Fibroblast of mammary gland (primary cell): Measurements from ENCODE around the gene TRPM5.

Source experiments
- DNase-seq: peaks from one replicate; pipeline ENCODE4 v3.0.0-alpha.2; 2010; ENCODE audit warnings: low read depth
- H3K4me3 ChIP-seq: 2 replicates; pipeline ENCODE4 v1.5.1; 2011; ENCODE audit warnings: low read depth, mild to moderate bottlenecking, low read length, moderate library complexity; ENCODE audit not compliant: control insufficient read depth
- TF ChIP-seq, protein P1 (sequence below): conservative IDR thresholded peaks from 2 replicates; pipeline ENCODE4 v1.5.1; 2011; ENCODE audit warnings: low read depth, low read length, inconsistent platforms; ENCODE audit not compliant: control insufficient read depth, insufficient read depth

The TRPM5 gene

GRCh38 chr11:2424811-2425495 is 19.4 kb downstream of the TRPM5 start:
- TF ChIP-seq, protein P1, sequence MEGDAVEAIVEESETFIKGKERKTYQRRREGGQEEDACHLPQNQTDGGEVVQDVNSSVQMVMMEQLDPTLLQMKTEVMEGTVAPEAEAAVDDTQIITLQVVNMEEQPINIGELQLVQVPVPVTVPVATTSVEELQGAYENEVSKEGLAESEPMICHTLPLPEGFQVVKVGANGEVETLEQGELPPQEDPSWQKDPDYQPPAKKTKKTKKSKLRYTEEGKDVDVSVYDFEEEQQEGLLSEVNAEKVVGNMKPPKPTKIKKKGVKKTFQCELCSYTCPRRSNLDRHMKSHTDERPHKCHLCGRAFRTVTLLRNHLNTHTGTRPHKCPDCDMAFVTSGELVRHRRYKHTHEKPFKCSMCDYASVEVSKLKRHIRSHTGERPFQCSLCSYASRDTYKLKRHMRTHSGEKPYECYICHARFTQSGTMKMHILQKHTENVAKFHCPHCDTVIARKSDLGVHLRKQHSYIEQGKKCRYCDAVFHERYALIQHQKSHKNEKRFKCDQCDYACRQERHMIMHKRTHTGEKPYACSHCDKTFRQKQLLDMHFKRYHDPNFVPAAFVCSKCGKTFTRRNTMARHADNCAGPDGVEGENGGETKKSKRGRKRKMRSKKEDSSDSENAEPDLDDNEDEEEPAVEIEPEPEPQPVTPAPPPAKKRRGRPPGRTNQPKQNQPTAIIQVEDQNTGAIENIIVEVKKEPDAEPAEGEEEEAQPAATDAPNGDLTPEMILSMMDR = no peak
- no peak for DNase-seq
- H3K4me3 ChIP-seq = no peak overlapping the region

- DNase-seq = no peak
- H3K4me3 ChIP-seq = no peak overlapping the region
- TF ChIP-seq, protein P1 = no peak
Measured at GRCh38 chr11:2423157-2424025, 20.9 kb downstream of the TRPM5 start.

DNA sequence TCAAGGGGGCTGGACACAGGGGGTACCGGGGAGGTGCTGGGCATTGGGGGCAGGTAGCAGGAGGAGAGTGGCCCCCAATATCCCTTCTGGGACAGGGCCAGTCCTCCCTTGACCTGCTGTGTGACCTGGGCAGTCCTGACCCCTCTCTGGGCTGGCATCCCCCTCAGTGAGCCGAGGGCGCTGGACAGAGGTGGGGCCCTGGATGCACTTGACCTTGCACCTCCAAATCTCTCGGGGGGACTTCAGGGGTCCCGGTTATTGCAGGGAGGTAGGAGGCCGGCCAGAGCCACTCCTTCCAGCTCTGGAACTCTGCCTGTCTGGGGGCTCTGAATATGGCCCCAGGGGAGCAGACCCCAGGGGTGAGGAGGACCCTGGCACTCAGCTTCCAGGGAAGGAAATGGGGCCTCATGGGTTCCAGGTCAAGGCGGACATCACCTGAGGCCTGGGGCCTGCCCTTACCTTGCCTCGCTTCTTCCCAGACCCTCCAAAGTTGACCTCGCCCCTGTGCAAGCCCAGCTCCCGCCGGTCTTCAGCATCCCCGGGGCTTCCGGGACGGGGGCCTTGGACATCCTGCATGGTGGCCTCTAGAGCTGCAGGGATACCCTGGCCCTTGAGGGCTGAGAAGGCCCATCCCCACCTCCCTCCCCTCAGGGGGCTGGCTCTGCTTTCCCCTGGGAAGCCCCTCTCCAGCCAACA is 21.7 kb downstream of the TRPM5 start:
- DNase-seq = no peak
- no peak overlapping the region for H3K4me3 ChIP-seq
- TF ChIP-seq, protein P1 = no peak

DNA sequence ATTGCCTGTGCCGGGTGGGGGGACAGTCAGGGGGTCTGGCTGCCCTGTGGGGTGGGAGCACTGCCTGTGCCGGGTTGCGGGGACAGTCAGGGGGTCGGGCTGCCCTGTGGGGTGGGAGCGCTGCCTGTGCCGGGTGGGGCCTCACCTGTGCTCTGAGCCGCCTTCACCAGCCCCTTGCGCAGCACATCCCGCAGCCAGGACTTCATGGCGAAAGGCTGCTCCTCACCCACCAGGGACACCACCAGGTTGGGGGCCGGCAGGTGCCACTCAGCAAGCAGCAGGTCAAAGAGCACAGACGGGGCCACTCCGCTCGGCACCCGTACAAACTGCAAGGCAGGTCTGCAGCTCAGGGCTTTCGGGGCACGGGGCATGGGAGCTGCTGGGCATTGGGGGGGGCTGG is 22.3 kb downstream of the TRPM5 start:
- no peak overlapping the region for H3K4me3 ChIP-seq
- no peak for DNase-seq
- TF ChIP-seq, protein P1 = no peak

DNA sequence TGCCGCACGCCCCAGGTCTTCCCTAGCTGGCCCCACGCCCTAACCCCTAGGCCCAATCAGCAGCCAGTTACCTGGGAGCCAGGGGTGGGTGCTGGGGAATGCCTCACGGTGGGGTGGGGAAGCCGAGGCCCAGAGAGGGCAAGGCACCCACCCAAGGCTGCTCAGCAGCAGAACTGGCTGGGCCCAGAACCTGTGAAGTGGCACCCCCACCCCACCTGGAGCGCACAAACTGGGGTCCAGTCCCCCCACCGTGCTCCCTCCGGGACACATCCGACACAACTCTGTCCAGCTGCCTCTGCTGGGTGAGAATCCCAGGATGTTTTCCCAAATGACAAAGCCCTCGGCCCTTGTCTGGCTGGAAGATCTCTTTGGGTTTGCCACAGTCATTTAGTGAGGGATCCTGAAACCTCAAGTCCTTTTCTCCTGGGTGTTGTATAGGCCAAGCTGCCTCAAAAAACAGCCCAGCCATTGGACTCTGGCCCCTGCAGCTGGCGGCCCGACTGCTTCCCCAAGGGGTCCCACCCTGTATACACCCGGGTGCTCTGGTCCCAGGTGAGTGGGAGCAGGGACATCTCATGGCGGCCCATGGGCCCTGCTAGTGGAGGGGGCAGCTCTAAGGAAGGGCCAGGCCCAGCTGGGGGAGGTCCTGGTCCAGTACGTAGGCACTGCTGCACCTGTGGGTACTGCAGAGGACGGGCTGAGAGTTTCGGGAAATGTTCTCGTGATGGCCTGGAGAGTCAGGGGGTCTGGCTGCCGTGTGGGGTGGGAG is 22.9 kb downstream of the TRPM5 start:
- no peak overlapping the region for H3K4me3 ChIP-seq
- DNase-seq = no peak
- TF ChIP-seq, protein P1 = no peak
